GM10266 (cell line): Measurements from ENCODE around the gene EPG5.
"Not testable (repeated sequence)": the region's sequence is repeated elsewhere in the genome, so short reads cannot be mapped to it uniquely, and the experiment has no call there.

Experiments
- DNase-seq: peaks from one replicate; pipeline ENCODE4 v3.0.0; 2012; ENCODE audit errors: extremely low spot score
- TF ChIP-seq, protein P1 (sequence below): IDR thresholded peaks from 2 replicates; pipeline ENCODE4 v1.5.1; 2012; ENCODE audit warnings: mild to moderate bottlenecking, low read depth; ENCODE audit not compliant: control insufficient read depth, insufficient read depth; ENCODE audit errors: missing control alignments

The EPG5 gene

GRCh38 chr18:45976974-45977373, 9.8 kb upstream of the EPG5 start:
- TF ChIP-seq, protein P1, sequence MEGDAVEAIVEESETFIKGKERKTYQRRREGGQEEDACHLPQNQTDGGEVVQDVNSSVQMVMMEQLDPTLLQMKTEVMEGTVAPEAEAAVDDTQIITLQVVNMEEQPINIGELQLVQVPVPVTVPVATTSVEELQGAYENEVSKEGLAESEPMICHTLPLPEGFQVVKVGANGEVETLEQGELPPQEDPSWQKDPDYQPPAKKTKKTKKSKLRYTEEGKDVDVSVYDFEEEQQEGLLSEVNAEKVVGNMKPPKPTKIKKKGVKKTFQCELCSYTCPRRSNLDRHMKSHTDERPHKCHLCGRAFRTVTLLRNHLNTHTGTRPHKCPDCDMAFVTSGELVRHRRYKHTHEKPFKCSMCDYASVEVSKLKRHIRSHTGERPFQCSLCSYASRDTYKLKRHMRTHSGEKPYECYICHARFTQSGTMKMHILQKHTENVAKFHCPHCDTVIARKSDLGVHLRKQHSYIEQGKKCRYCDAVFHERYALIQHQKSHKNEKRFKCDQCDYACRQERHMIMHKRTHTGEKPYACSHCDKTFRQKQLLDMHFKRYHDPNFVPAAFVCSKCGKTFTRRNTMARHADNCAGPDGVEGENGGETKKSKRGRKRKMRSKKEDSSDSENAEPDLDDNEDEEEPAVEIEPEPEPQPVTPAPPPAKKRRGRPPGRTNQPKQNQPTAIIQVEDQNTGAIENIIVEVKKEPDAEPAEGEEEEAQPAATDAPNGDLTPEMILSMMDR: no peak
- no peak for DNase-seq

DNA sequence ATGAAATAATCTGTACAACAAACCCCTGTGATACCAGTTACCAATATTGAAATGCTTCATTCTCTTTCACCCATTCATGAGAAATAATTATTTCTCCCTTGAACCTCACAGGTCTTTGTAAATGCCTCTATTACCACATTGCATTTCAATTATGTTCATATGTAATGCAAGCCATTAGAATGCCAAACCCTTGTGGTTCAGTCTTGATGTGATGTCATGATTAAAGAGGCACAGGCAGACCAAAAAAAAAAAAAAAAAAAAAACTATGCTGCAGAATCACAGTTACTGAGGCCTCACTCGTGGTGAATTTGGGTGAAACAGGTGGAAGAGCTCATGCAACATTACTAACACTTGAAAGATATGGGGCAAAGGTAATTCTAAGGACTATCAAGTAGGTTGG, 9.4 kb upstream of the EPG5 start:
- TF ChIP-seq, protein P1: no peak
- DNase-seq: no peak

DNA sequence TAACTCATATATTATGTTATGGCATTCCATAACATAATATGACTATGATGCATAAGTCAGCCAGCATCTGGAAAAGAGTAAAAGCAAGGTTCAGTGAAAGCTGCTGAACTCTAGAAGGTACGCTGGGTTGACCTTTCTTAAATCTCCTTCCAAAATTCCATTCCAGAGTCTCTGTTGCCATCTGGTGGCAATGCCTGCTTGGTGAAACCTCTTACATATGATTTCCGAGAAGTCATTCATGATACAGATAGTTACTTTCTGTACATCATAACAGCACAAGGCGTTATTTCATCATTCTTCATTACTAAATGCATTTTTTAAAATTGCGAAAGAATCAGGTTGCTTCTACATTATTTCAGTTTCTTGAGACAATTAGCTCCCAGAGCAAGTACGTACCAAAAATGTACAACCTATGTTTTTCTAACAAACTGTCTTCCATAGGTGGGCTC, 7.0 kb upstream of the EPG5 start:
- DNase-seq: peak; percentile 41
- TF ChIP-seq, protein P1: peak; percentile 61

DNA sequence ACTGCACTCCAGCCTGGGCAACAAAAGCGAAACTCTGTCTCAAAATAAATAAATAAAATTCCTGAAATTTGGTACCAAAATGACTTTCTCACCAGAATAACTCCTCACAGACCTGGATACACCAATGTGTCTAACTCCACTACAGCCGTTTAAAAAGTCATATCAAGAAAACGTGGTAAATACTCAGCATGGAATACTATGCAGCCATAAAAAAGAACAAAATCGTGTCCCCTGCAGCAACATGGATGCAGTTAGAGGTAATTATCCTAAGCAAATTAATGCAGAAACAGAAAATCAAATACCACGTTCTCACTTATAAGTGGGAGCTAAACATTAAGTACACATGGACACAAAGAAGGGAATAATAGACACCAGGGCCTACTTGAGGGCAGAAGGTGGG, 2.2 kb downstream of the EPG5 start:
- DNase-seq: not testable (repeated sequence)

- TF ChIP-seq, protein P1: no peak
- DNase-seq: no peak
These were observed 4.3 kb downstream of the EPG5 start for GRCh38 chr18:45962866-45963265.

- TF ChIP-seq, protein P1: no peak
- no peak for DNase-seq
These were observed 4.7 kb downstream of the EPG5 start for GRCh38 chr18:45962461-45962860.

DNA sequence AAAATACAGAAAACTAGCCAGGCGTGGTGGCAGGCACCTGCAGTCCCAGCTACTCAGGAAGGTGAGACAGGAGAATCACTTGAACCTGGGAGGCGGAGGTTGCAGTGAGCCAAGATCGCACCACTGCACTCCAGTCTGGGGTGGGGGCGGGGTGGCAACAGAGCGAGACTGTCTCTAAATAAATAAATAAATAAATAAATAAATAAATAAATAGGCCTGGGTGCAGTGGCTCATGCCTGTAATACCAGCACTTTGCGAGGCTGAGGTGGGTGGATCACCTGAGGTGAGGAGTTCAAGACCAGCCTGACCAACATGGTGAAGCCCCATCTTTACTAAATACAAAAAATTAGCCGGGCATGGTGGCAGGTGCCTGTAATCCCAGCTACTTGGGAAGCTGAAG, 7.6 kb downstream of the EPG5 start:
- DNase-seq: not testable (repeated sequence)

DNA sequence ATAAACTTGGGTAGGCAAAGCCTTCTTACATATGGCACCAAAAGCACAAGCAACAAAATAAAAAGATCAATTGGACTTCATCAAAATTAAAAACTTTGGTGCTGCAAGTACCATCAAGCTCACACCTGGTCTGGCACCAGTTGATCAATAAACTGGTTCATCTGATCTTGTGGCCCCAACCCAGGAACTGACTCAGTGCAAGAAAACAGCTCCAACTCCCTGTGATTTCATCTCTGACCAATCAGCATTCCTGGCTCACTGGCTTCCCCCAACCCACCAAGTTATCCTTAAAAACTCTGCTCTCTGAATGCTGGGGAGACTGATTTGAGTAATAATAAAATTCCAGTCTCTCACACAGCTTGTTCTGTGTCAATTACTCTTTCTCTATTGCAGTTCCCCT, 8.4 kb downstream of the EPG5 start:
- no peak for DNase-seq
- TF ChIP-seq, protein P1: no peak
